ENCODE measurements around the gene ZNF738. TPM values are rescaled to one million over a fixed set of nuclear protein-coding genes. Genes with fewer than 3 reads are reported as not detected.

ZNF738 gene
- total and polyA plus RNA-seq, 2 of the 13 experiments (the other 11 are each of a cell fraction or from before 2014, with no cell fraction given): 2.7 to 5.3 TPM

DNA sequence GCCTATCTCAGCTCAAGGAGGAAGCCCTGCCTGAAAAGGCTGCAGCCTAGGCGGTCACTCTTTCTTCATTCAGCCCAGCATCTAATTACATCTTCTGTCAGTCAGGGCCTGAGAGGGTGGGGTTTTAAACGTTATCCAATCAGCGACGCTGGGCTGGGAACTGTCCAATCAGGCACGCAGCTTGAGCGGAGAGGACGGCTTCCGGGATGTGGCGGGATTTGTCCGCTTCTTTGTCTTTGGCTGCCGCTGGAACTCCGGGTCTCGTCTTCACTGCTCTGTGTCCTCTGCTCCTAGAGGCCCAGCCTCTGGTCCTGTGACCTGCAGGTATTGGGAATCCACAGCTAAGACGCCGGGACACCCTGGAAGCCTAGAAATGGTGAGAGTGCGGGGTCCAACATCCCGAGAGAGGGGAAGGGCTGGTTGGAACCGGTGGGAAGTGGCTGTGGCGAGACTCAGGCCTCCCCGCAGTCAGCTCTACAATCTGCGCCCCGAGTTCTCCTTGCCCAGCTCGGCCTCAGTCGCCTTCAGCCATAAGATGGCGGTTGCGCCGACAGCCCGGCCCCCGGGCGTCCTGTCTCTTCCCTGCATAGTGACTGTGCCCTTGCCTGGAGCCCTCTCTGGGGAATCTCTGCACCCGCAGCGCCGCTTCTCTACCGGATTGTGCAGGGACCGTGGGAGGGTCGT is at the start of gene ZNF738 (continued):
- TF ChIP-seq, protein P1, sequence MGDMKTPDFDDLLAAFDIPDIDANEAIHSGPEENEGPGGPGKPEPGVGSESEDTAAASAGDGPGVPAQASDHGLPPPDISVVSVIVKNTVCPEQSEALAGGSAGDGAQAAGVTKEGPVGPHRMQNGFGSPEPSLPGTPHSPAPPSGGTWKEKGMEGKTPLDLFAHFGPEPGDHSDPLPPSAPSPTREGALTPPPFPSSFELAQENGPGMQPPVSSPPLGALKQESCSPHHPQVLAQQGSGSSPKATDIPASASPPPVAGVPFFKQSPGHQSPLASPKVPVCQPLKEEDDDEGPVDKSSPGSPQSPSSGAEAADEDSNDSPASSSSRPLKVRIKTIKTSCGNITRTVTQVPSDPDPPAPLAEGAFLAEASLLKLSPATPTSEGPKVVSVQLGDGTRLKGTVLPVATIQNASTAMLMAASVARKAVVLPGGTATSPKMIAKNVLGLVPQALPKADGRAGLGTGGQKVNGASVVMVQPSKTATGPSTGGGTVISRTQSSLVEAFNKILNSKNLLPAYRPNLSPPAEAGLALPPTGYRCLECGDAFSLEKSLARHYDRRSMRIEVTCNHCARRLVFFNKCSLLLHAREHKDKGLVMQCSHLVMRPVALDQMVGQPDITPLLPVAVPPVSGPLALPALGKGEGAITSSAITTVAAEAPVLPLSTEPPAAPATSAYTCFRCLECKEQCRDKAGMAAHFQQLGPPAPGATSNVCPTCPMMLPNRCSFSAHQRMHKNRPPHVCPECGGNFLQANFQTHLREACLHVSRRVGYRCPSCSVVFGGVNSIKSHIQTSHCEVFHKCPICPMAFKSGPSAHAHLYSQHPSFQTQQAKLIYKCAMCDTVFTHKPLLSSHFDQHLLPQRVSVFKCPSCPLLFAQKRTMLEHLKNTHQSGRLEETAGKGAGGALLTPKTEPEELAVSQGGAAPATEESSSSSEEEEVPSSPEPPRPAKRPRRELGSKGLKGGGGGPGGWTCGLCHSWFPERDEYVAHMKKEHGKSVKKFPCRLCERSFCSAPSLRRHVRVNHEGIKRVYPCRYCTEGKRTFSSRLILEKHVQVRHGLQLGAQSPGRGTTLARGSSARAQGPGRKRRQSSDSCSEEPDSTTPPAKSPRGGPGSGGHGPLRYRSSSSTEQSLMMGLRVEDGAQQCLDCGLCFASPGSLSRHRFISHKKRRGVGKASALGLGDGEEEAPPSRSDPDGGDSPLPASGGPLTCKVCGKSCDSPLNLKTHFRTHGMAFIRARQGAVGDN (CRISPR knock-in tag; IDR thresholded peaks at IDR 0.05): peak; percentile 37
- TF ChIP-seq PHF8 (CRISPR knock-in tag; IDR thresholded peaks at IDR 0.05) (peak; percentile 52; the same call in 1 of the 2 replicates), RELA (CRISPR knock-in tag; IDR thresholded peaks at IDR 0.05) (no peak), ZNF496 (CRISPR knock-in tag; IDR thresholded peaks at IDR 0.05; ENCODE audit: insufficient replicate concordance) (no peak), TAF1 (CRISPR knock-in tag; IDR thresholded peaks at IDR 0.05) (peak; percentile 51), U2AF2 (IDR thresholded peaks at IDR 0.05; ENCODE audit: low read depth, low read length) (no peak), ZNF557 (CRISPR knock-in tag; IDR thresholded peaks at IDR 0.05) (no peak), ZNF225 (CRISPR knock-in tag; IDR thresholded peaks at IDR 0.05) (no peak), GABPB1 (CRISPR knock-in tag; IDR thresholded peaks at IDR 0.05) (0 out of 2 replicates have a peak, but pooled peaks have one; percentile 21), SIN3B (IDR thresholded peaks at IDR 0.05; ENCODE audit: low read length) (no peak), ZNF367 (CRISPR knock-in tag; IDR thresholded peaks at IDR 0.05; ENCODE audit: borderline replicate concordance) (no peak), GTF2F1 (IDR thresholded peaks at IDR 0.05; ENCODE audit: low read length) (no peak)
- TF ChIP-seq, protein P2, sequence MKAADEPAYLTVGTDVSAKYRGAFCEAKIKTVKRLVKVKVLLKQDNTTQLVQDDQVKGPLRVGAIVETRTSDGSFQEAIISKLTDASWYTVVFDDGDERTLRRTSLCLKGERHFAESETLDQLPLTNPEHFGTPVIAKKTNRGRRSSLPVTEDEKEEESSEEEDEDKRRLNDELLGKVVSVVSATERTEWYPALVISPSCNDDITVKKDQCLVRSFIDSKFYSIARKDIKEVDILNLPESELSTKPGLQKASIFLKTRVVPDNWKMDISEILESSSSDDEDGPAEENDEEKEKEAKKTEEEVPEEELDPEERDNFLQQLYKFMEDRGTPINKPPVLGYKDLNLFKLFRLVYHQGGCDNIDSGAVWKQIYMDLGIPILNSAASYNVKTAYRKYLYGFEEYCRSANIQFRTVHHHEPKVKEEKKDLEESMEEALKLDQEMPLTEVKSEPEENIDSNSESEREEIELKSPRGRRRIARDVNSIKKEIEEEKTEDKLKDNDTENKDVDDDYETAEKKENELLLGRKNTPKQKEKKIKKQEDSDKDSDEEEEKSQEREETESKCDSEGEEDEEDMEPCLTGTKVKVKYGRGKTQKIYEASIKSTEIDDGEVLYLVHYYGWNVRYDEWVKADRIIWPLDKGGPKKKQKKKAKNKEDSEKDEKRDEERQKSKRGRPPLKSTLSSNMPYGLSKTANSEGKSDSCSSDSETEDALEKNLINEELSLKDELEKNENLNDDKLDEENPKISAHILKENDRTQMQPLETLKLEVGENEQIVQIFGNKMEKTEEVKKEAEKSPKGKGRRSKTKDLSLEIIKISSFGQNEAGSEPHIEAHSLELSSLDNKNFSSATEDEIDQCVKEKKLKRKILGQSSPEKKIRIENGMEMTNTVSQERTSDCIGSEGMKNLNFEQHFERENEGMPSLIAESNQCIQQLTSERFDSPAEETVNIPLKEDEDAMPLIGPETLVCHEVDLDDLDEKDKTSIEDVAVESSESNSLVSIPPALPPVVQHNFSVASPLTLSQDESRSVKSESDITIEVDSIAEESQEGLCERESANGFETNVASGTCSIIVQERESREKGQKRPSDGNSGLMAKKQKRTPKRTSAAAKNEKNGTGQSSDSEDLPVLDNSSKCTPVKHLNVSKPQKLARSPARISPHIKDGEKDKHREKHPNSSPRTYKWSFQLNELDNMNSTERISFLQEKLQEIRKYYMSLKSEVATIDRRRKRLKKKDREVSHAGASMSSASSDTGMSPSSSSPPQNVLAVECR (CRISPR knock-in tag; IDR thresholded peaks at IDR 0.05; ENCODE audit: borderline replicate concordance): peak; percentile 53; the same call in 1 of the 2 replicates
- TF ChIP-seq, protein P3, sequence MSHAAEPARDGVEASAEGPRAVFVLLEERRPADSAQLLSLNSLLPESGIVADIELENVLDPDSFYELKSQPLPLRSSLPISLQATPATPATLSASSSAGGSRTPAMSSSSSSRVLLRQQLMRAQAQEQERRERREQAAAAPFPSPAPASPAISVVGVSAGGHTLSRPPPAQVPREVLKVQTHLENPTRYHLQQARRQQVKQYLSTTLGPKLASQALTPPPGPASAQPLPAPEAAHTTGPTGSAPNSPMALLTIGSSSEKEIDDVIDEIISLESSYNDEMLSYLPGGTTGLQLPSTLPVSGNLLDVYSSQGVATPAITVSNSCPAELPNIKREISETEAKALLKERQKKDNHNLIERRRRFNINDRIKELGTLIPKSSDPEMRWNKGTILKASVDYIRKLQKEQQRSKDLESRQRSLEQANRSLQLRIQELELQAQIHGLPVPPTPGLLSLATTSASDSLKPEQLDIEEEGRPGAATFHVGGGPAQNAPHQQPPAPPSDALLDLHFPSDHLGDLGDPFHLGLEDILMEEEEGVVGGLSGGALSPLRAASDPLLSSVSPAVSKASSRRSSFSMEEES (CRISPR knock-in tag; IDR thresholded peaks at IDR 0.05): no peak
- TF ChIP-seq, protein P4, sequence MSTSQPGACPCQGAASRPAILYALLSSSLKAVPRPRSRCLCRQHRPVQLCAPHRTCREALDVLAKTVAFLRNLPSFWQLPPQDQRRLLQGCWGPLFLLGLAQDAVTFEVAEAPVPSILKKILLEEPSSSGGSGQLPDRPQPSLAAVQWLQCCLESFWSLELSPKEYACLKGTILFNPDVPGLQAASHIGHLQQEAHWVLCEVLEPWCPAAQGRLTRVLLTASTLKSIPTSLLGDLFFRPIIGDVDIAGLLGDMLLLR (CRISPR knock-in tag; IDR thresholded peaks at IDR 0.05): no peak
- TF ChIP-seq, protein P5, sequence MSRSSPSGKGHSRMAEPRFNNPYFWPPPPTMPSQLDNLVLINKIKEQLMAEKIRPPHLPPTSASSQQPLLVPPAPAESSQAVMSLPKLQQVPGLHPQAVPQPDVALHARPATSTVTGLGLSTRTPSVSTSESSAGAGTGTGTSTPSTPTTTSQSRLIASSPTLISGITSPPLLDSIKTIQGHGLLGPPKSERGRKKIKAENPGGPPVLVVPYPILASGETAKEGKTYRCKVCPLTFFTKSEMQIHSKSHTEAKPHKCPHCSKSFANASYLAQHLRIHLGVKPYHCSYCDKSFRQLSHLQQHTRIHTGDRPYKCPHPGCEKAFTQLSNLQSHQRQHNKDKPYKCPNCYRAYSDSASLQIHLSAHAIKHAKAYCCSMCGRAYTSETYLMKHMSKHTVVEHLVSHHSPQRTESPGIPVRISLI (CRISPR knock-in tag; IDR thresholded peaks at IDR 0.05; ENCODE audit: borderline replicate concordance): no peak
- TF ChIP-seq, protein P6, sequence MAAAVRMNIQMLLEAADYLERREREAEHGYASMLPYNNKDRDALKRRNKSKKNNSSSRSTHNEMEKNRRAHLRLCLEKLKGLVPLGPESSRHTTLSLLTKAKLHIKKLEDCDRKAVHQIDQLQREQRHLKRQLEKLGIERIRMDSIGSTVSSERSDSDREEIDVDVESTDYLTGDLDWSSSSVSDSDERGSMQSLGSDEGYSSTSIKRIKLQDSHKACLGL (CRISPR knock-in tag; IDR thresholded peaks at IDR 0.05): no peak

Data from HepG2 (cell line).